ENCODE measurements around the gene CCDC18. TPM values are rescaled to one million over a fixed set of nuclear protein-coding genes. Genes with fewer than 3 reads are reported as not detected.
"Not testable (repeated sequence)": the region's sequence is repeated elsewhere in the genome, so short reads cannot be mapped to it uniquely, and the experiment has no call there.

Gene CCDC18
- total and polyA plus RNA-seq, 4 donors: 2.0 to 10.8 (median 4.9) TPM

DNA sequence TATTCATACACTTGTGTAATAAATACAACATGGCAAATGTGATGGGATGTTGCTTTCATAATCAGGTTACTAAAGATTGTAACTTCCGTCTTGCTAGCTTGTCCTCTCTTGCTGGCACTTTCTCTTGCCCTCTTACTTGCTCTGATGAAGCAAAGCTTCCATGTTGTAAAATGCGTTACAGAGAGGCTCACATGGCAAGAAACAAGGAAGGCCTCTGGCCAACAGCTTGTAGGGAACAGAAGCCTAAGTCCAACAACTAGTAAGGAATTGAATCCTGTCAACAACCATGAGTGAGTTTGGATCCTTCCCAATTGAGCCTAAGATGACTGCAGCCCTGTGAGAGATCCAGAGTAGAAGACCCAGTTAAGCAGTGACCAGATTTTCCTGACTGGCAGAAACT, 15.7 kb upstream of the CCDC18 start:
- Histone ChIP-seq H3K27ac (ENCODE audit: low read depth in 1 of 2, low read length in 1 of 2) (peak overlapping the region in 1 of 2 donors; percentile 24), H3K9ac (ENCODE audit: insufficient read depth in 1 of 2, low read length in 2 of 2) (no peak overlapping the region), H3K4me3 (no peak overlapping the region), H3K36me3 (ENCODE audit: control insufficient read depth in 4 of 4, insufficient read depth in 4 of 4, low read length in 4 of 4) (peaks cover 0 to 10% (median 2%) of the 10 kb centered on the region in 4 donors), H3K27me3 (ENCODE audit: control insufficient read depth in 3 of 3, insufficient read depth in 3 of 3, low read length in 2 of 3) (no peaks in the 10 kb centered on the region), H3K9me3 (ENCODE audit: control insufficient read depth in 4 of 4, insufficient read depth in 3 of 4, low read length in 3 of 4) (peaks cover 0 to 7% (median 0%) of the 10 kb centered on the region in 4 donors), H3K4me1 (ENCODE audit: control insufficient read depth in 5 of 5, insufficient read depth in 5 of 5, low read length in 5 of 5) (peaks cover 0 to 8% (median 0%) of the 10 kb centered on the region in 5 donors)
- ATAC-seq (ENCODE audit: insufficient read depth, low FRiP score) (no peak), DNase-seq (no peak)
- TF ChIP-seq, protein P1, sequence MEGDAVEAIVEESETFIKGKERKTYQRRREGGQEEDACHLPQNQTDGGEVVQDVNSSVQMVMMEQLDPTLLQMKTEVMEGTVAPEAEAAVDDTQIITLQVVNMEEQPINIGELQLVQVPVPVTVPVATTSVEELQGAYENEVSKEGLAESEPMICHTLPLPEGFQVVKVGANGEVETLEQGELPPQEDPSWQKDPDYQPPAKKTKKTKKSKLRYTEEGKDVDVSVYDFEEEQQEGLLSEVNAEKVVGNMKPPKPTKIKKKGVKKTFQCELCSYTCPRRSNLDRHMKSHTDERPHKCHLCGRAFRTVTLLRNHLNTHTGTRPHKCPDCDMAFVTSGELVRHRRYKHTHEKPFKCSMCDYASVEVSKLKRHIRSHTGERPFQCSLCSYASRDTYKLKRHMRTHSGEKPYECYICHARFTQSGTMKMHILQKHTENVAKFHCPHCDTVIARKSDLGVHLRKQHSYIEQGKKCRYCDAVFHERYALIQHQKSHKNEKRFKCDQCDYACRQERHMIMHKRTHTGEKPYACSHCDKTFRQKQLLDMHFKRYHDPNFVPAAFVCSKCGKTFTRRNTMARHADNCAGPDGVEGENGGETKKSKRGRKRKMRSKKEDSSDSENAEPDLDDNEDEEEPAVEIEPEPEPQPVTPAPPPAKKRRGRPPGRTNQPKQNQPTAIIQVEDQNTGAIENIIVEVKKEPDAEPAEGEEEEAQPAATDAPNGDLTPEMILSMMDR (IDR thresholded peaks at IDR 0.05; ENCODE audit: control extremely low read depth, extremely low read depth): no peak
- 37 to 82% methylated on average over 2 of the region's 2 CpGs for WGBS, 2 donors

DNA sequence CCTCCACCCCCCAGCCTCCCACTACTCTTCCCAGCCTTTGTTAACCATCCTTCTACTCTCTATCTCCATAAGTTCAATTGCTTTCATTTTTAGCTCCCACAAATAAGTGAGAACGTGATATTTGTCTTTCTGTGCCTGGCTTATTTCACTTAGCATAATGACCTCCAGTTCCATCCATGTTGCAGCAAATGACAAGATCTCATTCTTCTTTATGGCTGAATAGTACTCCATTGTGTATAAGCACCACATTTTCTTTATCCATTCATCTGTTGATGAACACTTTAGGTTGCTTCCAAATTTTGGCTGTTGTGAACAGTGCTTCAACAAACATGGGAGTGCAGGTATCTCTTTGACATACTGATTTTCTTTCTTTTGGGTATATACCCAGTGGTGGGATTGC, 14.6 kb upstream of the CCDC18 start:
- peaks cover 0 to 12% (median 2%) of the 10 kb centered on the region in 4 donors for H3K36me3 ChIP-seq (ENCODE audit: control insufficient read depth in 4 of 4, insufficient read depth in 4 of 4, low read length in 4 of 4)
- H3K9me3 ChIP-seq (ENCODE audit: control insufficient read depth in 4 of 4, insufficient read depth in 3 of 4, low read length in 3 of 4); H3K4me1 ChIP-seq (ENCODE audit: control insufficient read depth in 5 of 5, insufficient read depth in 5 of 5, low read length in 5 of 5); DNase-seq; H3K4me3 ChIP-seq; H3K27me3 ChIP-seq (ENCODE audit: control insufficient read depth in 3 of 3, insufficient read depth in 3 of 3, low read length in 2 of 3); H3K9ac ChIP-seq (ENCODE audit: insufficient read depth in 1 of 2, low read length in 2 of 2); ATAC-seq (ENCODE audit: insufficient read depth, low FRiP score); H3K27ac ChIP-seq (ENCODE audit: low read depth in 1 of 2, low read length in 1 of 2): not testable (repeated sequence)
- 96 to 100% methylated on average over 1 of the region's 1 CpG for WGBS, 2 donors

DNA sequence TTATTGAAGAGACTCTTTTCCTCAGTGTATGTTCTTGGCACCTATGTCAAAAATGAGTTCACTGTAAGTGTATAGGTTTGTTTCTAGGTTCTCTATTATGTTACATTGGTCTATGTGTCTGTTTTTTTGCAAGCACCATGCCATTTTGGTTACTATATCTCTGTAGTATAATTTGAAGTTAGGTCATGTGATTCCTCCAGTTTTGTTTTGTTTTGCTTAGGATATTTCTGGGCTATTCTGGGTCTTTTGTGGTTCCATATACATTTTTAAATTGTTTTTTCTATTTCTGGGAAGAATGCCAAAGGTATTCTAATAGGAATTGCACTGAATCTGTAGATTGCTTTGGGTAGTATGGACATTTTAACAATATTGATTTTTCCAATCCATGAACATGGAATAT, 13.5 kb upstream of the CCDC18 start:
- Histone ChIP-seq H3K4me3 (no peak overlapping the region), H3K9me3 (ENCODE audit: control insufficient read depth in 4 of 4, insufficient read depth in 3 of 4, low read length in 3 of 4) (peaks cover 0 to 7% (median 0%) of the 10 kb centered on the region in 4 donors), H3K36me3 (ENCODE audit: control insufficient read depth in 4 of 4, insufficient read depth in 4 of 4, low read length in 4 of 4) (peaks cover 0 to 12% (median 2%) of the 10 kb centered on the region in 4 donors), H3K9ac (ENCODE audit: insufficient read depth in 1 of 2, low read length in 2 of 2) (no peak overlapping the region), H3K27ac (ENCODE audit: low read depth in 1 of 2, low read length in 1 of 2) (no peak overlapping the region), H3K4me1 (ENCODE audit: control insufficient read depth in 5 of 5, insufficient read depth in 5 of 5, low read length in 5 of 5) (peaks cover 0 to 5% (median 0%) of the 10 kb centered on the region in 5 donors), H3K27me3 (ENCODE audit: control insufficient read depth in 3 of 3, insufficient read depth in 3 of 3, low read length in 2 of 3) (no peaks in the 10 kb centered on the region)
- ATAC-seq (ENCODE audit: insufficient read depth, low FRiP score): no peak
- TF ChIP-seq, protein P1 (IDR thresholded peaks at IDR 0.05; ENCODE audit: control extremely low read depth, extremely low read depth): no peak
- DNase-seq: no peak

DNA sequence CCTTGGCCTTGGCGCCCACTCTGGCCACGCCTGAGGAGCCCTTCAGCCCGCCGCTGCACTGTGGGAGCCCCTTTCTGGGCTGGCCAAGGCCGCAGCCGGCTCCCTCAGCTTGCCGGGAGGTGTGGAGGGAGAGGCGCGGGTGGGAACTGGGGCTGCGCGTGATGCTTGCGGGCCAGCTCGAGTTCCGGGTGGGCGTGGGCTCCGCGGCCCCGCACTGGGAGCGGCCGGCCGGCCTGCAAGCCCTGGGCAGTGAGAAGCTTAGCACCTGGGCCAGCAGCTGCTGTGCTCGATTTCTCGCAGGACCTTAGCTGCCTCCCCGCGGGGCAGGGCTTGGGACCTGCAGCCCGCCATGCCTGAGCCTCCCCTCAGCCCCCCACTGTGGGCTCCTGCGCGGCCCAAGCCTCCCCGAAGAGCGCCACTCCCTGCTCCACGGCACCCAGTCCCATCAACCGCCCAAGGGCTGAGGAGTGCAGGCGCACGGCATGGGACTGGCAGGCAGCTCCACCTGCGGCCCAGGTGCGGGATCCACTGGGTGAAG, 10.3 kb upstream of the CCDC18 start:
- DNase-seq; H3K27ac ChIP-seq (ENCODE audit: low read depth in 1 of 2, low read length in 1 of 2): not testable (repeated sequence)
- 97 to 98% methylated on average over 36 of the region's 36 CpGs for WGBS, 2 donors

More for the DNA sequence above, 10.3 kb upstream of the CCDC18 start:
- H3K36me3 ChIP-seq (ENCODE audit: control insufficient read depth in 4 of 4, insufficient read depth in 4 of 4, low read length in 4 of 4): peaks cover 0 to 15% (median 5%) of the 10 kb centered on the region in 4 donors
- not testable (repeated sequence) for H3K4me1 ChIP-seq (ENCODE audit: control insufficient read depth in 5 of 5, insufficient read depth in 5 of 5, low read length in 5 of 5); H3K9me3 ChIP-seq (ENCODE audit: control insufficient read depth in 4 of 4, insufficient read depth in 3 of 4, low read length in 3 of 4); H3K27me3 ChIP-seq (ENCODE audit: control insufficient read depth in 3 of 3, insufficient read depth in 3 of 3, low read length in 2 of 3); ATAC-seq (ENCODE audit: insufficient read depth, low FRiP score); H3K9ac ChIP-seq (ENCODE audit: insufficient read depth in 1 of 2, low read length in 2 of 2); H3K4me3 ChIP-seq

All from lung (tissue), 12 donors.